Iris pigment epithelial cell (primary cell): ENCODE results near the gene STARD4.

ENCODE experiments used
- DNase-seq: peaks from one replicate; pipeline ENCODE4 v3.0.0-alpha.2; 2011; ENCODE audit warnings: low read depth

STARD4 gene

GRCh38 chr5:111512375-111513130 is at the start of gene STARD4:
Gene STARD4, minus strand, starts transcription at chr5:111512535. Its CDS starts 5,102 bp downstream, at chr5:111507433.
- peak; percentile 99 for DNase-seq

- DNase-seq = no peak
Measured at GRCh38 chr5:111559680-111560079, 47.3 kb upstream of the STARD4 start.

- no peak for DNase-seq
Measured at GRCh38 chr5:111557686-111558085, 45.4 kb upstream of the STARD4 start.

- no peak for DNase-seq
Measured at GRCh38 chr5:111557111-111557510, 44.8 kb upstream of the STARD4 start.

- no peak for DNase-seq
Measured at GRCh38 chr5:111556501-111556900, 44.2 kb upstream of the STARD4 start.

GRCh38 chr5:111555760-111556159 is 43.4 kb upstream of the STARD4 start:
- no peak for DNase-seq

- no peak for DNase-seq
Measured at GRCh38 chr5:111553868-111554267, 41.5 kb upstream of the STARD4 start.

GRCh38 chr5:111552896-111553295 is 40.6 kb upstream of the STARD4 start:
- no peak for DNase-seq

GRCh38 chr5:111552492-111552891 is 40.2 kb upstream of the STARD4 start:
- no peak for DNase-seq

GRCh38 chr5:111551569-111552275 is 39.4 kb upstream of the STARD4 start:
- DNase-seq = peak; percentile 21

- DNase-seq = no peak
Measured at GRCh38 chr5:111551161-111551560, 38.8 kb upstream of the STARD4 start.

- peak; percentile 99 for DNase-seq
Measured at GRCh38 chr5:111550282-111551020, 38.1 kb upstream of the STARD4 start.

GRCh38 chr5:111548992-111549649 is 36.8 kb upstream of the STARD4 start:
- peak; percentile 16 for DNase-seq

- DNase-seq = no peak
Measured at GRCh38 chr5:111548348-111548950, 36.1 kb upstream of the STARD4 start.

- DNase-seq = no peak
Measured at GRCh38 chr5:111545031-111545430, 32.7 kb upstream of the STARD4 start.

- peak; percentile 61 for DNase-seq
Measured at GRCh38 chr5:111537141-111538024, 25.0 kb upstream of the STARD4 start.

- DNase-seq = no peak
Measured at GRCh38 chr5:111535879-111536549, 23.7 kb upstream of the STARD4 start.

GRCh38 chr5:111532886-111533582 is 20.7 kb upstream of the STARD4 start:
- DNase-seq = peak; percentile 23

GRCh38 chr5:111530298-111530740 is 18.0 kb upstream of the STARD4 start:
- peak; percentile 99 for DNase-seq
